T1000 (cell line): ENCODE data around the gene MCTP2.

ENCODE experiments used
- DNase-seq: peaks from one replicate; lab custom pipeline; 2025; ENCODE audit warnings: mixed read lengths; lab: John Stamatoyannopoulos, UW

The MCTP2 gene

DNA sequence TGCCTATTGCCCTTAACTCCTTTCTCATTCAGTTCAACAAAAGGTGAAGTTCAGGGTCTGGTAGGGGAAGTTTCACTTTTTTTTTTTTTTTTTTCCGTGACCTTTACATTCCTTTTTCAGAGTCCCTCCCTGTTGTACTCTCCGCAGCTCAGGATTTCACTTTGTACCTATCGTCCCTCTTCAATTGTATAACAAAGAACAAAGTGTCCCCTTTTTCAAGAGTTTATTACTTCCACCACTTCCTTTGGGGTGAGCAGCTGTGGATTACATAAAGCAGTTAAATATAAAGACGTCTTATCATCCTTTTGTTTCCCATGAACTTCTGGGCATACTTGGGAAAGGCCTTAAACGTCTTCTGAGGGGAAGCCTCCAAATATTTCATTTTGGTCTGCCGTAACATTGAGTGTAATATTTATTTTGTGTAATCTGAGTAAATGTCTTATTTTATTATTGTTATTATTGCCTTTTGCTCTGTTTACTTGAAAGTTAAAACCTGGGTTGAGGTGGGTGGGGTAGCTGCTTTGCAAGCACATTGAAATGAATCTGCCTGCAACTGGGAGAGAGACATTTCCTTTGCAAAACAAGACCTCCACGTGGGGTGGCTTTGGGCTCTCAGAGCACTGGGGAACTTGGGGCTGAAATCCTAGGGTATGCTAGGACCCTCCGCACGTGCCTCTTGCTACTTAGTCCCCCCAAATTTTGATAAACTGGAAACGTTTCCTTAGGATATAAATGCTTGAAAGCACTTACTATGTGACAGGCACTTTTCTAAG lies 169.4 kb downstream of the MCTP2 start:
- DNase-seq: no peak

DNA sequence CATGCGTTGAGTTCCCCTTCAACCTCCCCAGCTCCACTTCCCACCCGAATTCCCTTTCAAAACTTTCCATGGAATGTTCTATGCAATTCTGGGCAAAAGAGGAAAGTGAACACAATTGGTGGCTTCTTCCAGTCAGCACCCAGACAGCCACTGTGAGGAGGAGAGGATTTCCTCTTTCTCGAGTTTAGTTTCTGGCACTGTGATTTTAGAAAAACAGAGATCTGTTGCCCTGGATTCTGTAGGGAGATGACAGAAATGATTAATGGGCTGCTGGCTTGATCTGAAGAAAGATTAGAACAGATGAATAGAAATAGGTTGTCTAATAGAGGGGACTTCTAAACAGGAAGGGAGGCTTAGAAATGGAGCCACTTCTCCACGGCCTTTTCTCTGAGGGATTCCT lies 172.0 kb downstream of the MCTP2 start:
- no peak for DNase-seq

DNA sequence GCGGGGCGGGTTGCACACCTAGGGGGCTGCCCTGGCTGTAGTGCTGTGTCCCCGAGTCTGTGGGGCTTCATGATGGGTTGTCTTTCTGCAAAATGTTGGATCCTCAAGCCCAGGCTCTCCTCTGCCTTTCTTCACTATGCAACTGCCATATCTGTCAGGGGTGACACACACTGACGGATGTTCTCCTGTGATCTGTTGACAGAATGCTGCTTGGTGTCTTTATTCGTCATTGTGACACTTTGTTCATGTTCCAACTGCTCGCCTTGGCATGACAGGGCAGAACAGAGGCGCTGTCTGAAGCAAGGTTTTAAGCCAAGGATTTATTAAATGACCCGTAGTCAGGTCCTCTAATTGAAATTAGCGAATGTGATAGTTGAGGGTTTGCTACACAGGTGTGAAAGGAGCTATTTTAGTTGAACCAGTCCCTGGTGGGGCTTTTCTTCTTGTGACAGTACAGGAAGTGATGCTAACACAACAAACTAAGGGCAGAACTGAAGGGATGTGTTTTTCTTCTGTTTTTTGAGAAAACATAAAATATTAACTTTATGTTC lies 173.4 kb downstream of the MCTP2 start:
- DNase-seq: no peak

DNA sequence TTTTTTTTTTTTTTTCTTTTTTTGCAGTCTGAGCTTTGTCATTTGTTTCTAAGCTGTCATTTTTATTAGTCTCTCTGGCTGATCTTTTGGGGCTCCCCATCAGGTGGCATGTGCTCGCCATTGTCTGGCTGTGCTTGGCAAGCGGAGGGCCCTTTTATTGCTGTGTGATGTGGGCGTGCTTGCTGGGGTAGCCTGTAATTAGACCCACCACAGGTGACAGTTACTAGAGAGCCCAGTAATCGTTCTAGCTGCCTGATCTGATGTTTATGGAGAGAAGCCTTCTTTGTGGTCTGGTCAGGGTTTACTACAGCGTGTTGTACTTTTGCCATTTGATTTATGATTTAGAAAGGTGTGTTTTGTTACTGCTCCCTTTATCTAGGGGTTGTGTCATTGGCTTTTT lies 179.9 kb downstream of the MCTP2 start:
- no peak for DNase-seq

DNA sequence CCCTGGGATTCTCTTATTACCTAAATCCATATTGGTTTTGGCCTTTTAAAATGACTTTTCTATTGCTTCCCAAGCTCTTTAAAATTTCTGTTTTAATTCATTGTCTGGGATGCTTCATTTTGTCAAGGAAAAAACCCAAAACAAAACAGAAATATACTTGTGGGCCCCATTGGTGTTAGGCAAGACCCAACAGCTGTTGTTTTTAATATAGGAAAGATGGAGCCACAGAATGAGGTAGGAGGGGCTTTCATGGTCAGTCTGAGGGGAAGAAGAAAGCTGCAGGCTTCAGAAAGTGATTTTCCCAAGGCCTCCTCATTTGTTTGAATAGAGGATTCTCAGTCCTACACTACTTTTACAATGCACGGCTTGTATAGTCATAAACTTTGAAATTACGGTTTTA lies 180.5 kb downstream of the MCTP2 start:
- no peak for DNase-seq

DNA sequence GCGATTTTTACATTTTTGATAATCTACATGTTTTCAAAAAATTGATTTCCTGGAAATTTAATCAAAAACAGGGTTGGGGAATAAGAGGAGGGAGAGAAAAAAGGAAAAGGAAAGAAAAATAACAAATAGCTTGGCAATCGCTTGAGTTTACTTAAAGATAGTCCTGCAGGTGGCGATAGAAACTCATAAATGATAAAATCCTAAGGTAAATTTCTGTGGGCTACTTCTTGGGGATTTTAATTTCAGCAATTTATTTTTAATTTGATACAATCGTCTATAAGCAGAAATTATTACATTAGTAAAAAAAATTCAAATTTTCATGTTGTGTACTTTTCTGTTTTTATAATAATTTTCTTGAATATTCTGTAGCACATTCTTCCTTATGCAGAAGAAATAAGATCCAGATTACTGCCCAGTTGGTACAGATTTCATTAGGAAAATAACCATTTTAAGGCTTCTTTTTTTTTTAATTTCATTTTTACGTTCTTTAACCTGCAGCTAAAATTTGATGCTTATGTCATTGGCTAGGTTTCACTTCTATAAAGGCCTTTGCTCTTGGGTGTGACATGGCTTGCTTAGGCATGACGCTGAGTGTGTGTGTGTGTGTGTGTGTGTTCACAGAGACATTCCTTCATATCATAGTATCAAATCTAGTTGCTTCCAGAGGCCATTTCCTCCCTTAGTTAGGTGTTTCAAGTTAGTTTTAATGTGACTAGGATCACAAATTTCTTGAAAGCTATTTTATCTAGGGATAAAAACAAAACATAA lies 181.8 kb downstream of the MCTP2 start:
- DNase-seq: no peak

DNA sequence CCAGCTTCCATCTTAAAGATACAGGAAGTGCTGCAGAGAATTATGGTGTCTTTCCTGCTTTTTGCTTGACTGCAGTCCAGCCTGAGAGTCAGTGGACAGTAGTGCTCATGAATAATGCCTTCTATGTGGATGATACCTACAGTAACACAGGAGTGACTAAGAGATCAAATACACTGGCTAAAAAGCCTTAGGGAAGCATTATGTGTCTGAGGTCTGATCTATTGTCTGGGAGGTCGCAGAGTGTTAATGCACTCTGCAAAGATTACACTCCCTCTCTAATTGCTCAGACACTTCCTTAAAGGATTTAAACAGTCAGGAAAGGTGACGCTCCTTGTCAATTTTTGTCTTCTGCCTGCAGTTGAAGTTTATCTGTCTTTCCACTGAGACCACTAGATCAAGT lies 183.6 kb downstream of the MCTP2 start:
- no peak for DNase-seq

DNA sequence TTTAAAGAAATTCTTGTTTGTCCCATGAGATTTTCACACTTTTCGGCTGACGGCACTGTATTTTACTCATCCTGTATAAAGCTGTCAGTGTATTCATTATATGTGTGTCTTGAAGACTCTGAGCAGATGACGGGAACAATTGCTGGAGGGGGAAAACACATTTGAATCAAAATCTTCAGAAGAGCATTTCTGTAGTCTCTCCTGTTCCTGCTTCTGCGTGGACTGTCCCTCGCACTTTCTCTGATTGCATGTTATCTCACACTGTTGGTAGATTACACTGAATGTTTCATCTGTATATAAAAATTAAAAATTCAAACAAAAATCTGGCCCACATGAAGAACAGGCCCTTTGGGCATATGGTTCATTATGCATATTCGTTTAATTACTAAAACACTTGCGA lies 184.9 kb downstream of the MCTP2 start:
- no peak for DNase-seq

DNA sequence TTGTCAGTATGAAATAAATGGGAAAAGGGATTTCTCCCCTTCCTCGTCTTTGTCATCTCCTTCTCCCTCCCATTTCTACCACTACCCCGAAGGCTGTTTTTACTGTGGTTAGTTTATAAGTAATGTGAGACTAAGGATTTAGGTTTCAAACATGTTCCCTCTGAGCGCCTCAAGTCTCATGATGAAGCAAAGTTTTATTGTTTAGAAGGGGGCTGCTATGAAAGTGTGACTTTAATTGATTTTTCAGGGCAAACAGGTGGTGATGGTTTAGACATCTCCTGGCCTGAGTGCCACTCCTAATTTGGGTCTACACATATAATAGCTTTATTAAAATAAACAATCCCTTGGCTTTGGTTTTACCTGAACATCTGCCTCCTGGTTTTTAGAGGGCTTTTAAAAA lies 185.5 kb downstream of the MCTP2 start:
- DNase-seq: no peak

DNA sequence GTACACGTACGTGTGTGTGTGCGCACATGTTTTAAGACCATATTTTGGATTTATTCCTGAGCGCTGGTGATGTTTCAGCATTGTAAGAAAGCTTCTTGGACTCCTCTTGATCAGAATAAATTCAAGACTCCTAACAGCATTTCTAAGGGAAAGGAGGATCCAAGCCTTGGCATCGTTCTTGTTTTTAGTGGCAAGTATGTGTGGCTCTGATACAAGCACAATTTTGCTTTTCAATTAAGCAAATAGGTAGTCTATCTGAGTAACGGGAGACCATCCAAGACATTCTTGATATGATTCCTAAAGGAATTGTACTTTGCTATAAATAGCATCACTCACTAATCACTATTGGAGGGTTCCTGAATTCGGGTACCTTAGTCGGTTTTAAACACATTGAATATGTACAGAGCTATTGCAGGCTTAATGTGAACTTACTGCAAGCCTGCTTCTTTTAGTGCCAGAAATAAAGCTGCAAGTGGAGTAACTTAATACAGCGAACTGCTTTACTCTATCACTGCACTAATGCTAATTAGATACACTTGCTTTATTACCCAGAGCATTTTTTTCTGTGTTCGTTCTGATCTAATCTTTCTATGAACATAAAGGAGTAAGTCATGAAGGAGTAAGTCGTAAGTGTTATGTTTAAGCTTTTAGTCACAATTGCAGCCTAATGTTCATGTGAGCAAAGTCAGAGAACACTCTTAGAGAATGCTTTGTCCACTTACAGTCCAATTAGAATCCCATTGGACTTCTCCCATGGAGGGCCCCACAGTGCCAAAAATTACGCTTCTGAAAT lies 186.3 kb downstream of the MCTP2 start:
- DNase-seq: no peak

DNA sequence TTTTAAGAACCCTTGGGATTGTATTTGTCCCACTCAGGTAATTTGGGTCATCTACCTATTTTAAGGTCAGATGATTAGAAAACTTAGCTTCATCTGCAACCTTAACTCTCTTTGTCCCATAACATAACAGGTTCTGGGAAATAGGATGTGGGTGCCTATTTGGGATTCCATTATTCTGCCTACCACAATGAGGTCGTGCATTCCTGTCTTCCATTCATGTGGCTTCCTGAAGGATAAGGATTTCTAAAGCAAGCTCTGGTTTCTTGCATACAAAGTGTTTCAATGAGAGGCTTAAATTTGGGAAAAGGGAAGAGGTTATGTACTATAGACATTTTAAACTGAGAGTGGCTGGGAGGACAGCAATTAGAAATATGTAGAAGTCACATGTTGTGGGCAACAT lies 190.3 kb downstream of the MCTP2 start:
- no peak for DNase-seq

DNA sequence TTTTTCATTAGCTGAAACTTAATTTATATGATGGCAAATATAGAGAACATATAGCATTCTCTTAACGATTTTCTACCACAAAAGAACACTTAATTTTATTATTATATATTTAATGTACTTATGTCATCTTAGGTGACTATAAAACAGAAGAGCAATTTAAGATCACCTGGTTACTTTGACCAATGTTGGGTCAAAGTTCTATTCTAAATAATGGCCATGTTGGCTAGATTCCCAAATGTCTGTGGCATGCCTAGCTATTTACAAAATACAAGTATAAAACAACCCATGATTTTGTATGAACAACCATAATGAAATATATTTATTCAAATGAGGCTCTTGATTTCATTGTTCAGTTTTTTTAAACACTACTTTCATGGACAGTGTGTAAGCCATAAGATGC lies 200.9 kb downstream of the MCTP2 start:
- DNase-seq: no peak

DNA sequence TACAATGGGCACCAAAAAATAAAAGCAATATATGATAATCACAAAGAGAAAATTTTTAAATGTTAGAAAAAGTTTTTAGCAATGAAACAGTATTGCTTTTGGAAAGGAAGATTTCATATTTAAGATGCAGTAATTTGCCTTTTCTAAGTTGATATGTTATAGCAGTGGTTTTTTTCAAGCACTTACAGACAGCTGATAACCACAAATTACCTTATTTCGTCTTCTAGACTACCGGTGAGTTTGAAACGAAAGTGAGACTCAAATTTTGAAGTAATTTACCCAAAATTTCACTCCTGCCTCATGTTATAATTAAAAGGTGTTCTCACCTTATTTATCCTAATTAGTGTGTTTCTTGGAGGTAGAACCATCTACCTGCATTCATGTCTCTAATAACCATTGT lies 207.8 kb downstream of the MCTP2 start:
- no peak for DNase-seq

DNA sequence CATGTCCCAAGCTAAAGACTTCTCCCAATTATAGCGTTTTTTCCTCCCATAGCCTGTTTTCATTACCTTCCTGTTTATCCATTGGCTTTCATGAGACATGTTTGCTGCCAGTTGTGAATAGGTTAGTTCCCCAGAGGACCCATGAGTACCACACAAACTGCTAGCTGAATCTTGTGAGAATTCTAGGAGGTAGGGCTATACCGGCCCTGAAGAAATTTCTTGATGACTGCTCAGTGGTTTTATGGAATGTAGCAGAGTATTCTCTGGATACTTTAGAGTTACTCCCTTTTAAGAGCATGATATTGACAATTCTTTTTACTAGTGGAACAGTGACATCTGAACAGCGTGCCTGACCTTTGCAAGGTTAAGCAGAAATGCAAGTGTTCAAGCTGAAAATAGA lies 210.4 kb downstream of the MCTP2 start:
- no peak for DNase-seq

DNA sequence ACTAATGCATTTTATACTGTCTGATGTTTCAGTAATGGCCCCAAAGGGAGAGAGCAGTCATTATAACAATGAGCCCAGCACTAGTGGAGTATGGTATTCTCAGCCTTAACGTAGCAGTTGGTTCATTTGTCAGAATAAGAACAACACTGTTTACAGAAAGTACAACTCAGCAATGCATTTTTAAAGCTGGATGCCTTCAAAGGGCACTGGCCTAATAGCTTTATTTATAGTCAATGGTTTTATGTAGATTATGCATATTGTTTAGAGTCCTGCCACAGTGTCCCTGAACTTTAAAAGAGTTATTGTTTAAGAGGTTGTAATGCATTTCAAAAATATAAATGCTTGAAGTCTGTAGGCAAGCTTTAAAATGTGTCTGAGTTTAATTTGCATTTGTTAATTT lies 211.1 kb downstream of the MCTP2 start:
- DNase-seq: no peak

DNA sequence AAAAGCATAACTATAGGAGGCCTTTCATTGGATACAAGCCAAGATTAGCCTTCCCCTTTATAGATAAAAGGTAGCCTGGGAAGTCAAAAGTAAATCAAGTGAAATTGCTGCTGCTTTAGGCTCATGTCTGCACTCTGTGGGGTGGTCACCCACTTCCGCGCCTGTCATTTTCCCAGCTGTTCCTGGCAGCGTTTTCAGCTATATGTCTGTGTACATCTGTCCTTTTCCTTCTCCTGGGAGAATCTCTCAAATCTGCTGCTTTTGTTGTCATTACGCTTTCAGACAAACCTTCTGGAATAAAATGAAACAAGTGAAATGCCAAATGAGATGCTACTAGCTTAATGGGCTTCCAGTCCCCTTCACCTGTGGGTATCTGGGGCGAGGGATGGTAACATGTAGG lies 211.8 kb downstream of the MCTP2 start:
- DNase-seq: no peak

DNA sequence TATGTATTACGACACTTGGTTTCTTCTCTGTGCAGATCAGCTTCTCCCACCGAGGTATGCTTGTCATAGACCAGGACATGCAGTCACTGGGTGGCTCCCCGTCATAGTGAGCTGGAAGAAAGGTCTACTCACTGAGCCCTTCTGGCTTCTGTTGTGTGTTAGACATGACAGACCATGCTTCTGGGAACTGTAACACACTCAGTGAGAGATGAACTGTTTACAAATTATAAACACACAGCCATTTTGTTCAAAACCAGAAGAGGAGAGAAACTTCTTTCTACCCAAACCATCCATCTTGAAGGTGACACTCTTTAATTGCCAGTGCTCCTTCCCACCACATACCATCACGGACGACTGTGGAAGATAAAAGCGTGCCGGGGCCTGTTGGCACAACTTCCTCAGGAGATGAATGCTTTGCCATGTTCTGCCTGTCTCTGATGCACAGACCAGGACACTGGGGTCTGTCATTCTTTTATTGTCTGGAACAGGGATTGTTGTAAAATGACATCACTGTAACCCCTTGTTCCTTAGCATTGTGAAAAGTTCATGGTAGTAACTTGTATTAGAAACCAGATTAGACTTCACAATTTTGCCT lies 214.3 kb downstream of the MCTP2 start:
- no peak for DNase-seq

DNA sequence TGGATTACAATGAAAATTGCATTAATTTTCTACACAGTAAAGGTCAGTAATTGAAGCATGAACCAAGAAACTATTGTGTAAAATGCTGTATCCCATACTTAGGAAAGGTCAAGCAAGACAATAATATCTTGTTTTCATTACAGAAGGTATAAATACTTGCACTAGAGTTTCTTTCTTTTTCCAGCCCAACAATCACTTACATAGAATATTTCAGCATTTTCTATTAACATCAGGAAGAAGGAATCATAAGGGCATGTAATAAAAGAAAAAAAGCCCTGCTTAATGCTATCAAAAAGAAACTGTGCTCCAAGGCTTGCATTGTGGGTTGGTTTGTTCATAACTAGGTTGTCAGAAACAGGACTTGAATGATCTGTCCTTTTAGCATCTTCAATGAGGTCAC lies 215.1 kb downstream of the MCTP2 start:
- no peak for DNase-seq

DNA sequence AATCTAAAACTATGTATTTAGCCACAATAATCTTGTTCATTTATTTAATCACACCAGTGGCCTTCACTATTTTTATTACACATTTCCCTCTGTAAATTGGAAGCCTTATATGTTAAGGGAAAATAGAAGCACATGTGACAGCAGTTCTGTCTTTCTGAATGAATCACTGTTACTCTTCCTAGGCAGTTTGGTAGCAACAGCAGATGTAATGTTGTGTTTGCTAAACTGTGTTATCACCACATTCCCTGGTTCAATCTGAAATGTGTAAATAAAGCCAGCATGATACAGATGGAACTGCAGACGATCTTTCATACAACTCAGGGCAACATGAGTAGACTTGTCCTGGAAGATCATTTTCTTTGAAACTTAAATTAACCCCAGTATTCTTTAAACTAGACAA lies 220.1 kb downstream of the MCTP2 start:
- DNase-seq: no peak

DNA sequence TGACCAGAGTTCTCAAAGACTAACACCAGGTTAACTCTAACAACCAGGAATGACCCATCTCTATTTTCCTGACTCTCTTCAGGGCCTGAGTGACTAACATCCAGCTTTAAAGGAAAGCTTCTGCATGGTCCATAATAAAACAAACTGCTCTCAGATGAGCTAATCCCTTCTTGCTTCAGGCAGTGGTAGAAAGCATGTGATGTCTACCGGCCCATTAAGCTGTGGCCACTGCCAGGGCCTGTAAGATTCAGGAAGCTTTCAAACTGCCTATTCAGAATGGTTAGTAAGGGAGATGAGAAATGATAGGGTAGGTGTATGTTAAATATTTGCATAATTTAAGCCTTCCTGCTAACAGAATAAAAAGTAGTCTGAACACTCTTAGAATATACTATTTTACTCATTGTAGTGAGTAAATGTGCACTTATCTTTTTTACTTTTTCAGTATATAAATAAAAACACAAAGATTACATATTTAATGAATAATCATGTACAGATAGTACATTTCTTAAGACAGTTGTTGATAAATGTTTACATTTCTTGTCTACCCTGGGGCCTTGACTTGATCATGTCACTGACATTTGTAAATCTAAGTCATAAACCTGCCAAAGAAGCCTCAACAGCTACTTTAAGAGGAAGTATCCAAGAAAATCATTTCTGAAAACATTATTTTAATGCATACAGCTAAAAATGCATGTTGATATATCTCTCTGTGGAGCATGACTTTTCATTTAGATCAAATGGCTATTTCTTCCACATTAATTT lies 222.0 kb downstream of the MCTP2 start:
- no peak for DNase-seq

DNA sequence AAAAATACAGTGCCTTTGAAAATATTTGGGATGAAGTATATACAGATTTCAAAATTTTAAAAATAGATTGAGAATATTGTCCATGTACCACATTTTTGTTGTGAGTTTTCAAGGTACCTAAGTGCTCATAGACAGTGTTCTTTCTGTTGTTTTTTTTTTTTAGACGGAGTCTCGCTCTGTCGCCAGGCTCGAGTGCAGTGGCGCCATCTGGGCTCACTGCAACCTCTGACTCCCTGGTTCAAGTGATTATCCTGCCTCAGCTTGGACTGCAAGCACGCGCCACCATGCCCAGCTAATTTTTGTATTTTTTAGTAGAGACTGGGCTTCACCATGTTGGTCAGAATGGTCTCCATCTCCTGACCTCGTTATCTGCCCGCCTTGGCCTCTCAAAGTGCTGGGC lies 223.9 kb downstream of the MCTP2 start:
- no peak for DNase-seq
